A549 (cell line): ENCODE data around the gene PRDX2. TPM values are rescaled to one million over a fixed set of nuclear protein-coding genes. Genes with fewer than 3 reads are reported as not detected.

Experiments used
- ATAC-seq, 2 experiments: fragments of 200-7000 bp in 1 of 2; fragments of >200 bp in 1 of 2; cut with Nextera tagmentation in 1 of 2; cut with Tn5 transposase in 1 of 2; 3 replicates each; pipeline versions ENCODE4 v1.8.0 to v1.9.1; 2018 to 2020; ENCODE audit warnings: mild to moderate bottlenecking in 1 of 2, moderate library complexity in 1 of 2
- CTCF ChIA-PET: fragments of 300-600 bp; sonication (Branson Sonifier 250); formaldehyde crosslinking; extraction: SDS; loops from one replicate; lab custom pipeline; 2021; ENCODE audit warnings: antibody characterized with exemption, inconsistent platforms; lab: Yijun Ruan, JAX
- POLR2A ChIA-PET: fragments of 350-600 bp; formaldehyde crosslinking; extraction: SDS; loops from one replicate; lab custom pipeline; 2021; ENCODE audit warnings: antibody characterized with exemption, inconsistent platforms; lab: Yijun Ruan, JAX
- DNase-seq, 2 experiments: peaks; one replicate each; pipeline versions ENCODE4 v3.0.0 to v3.0.0-alpha.2; 2011 to 2016; ENCODE audit warnings: low read depth in 1 of 2, low spot score in 1 of 2
- FAIRE-seq: peaks from 2 replicates; lab custom pipeline; 2011; peaks lifted over from hg19 to GRCh38; lab: Jason Lieb, UNC
- H3K27ac ChIP-seq, 2 experiments: fragments of >200 bp; sonication (Bioruptor Twin); formaldehyde crosslinking; 3 replicates each; pipeline ENCODE4 v1.5.1; 2016 to 2017
- H3K4me1 ChIP-seq: fragments of >200 bp; sonication (Bioruptor Twin); formaldehyde crosslinking; 3 replicates; pipeline ENCODE4 v1.6.1; 2016
- H3K4me2 ChIP-seq: fragments of >200 bp; sonication (Bioruptor Twin); formaldehyde crosslinking; 3 replicates; pipeline ENCODE4 v1.6.1; 2016
- H3K4me3 ChIP-seq: fragments of >200 bp; sonication (Bioruptor Twin); formaldehyde crosslinking; 3 replicates; pipeline ENCODE4 v1.5.1; 2016
- H3K9me3 ChIP-seq: fragments of >200 bp; sonication (Bioruptor Twin); formaldehyde crosslinking; 3 replicates; pipeline ENCODE4 v1.6.1; 2016
- BCL3 ChIP-seq: fragments of >200 bp; sonication (Bioruptor Twin); formaldehyde crosslinking; IDR thresholded peaks from 3 replicates; pipeline ENCODE4 v1.6.1; 2016
- CBX2 ChIP-seq: fragments of 200-600 bp; sonication (generic); IDR thresholded peaks from 2 replicates; pipeline ENCODE4 v1.6.1; 2016; ENCODE audit warnings: low read depth, mild to moderate bottlenecking, borderline replicate concordance
- CHD2 ChIP-seq: fragments of 150-350 bp; IDR thresholded peaks from 2 replicates; pipeline ENCODE4 v1.6.1; 2014; ENCODE audit warnings: low read length; ENCODE audit not compliant: partially characterized antibody
- CHD4 ChIP-seq: fragments of 200-600 bp; sonication (generic); IDR thresholded peaks from 2 replicates; pipeline ENCODE4 v1.6.1; 2016; ENCODE audit warnings: antibody characterized with exemption, mild to moderate bottlenecking, borderline replicate concordance
- CTCF ChIP-seq: fragments of >200 bp; sonication (Bioruptor Twin); formaldehyde crosslinking; IDR thresholded peaks from 3 replicates; pipeline ENCODE4 v1.5.1; 2016
- EHMT2 ChIP-seq: fragments of 200-600 bp; sonication (generic); IDR thresholded peaks from 2 replicates; pipeline ENCODE4 v1.6.1; 2016; ENCODE audit warnings: antibody characterized with exemption, low read depth, mild to moderate bottlenecking, moderate library complexity
- FOSL2 ChIP-seq, 2 experiments: fragments of 450-650 bp in 1 of 2; fragments of >200 bp in 1 of 2; sonication (Bioruptor Twin) in 1 of 2; formaldehyde crosslinking; IDR thresholded peaks; 2 replicates each; pipeline versions ENCODE4 v1.5.0 to v1.6.1; 2016 to 2020; ENCODE audit warnings: mild to moderate bottlenecking in 1 of 2, moderate library complexity in 1 of 2
- GATA3 ChIP-seq: IDR thresholded peaks from 2 replicates; pipeline ENCODE4 v1.6.1; 2012; ENCODE audit warnings: borderline replicate concordance
- HDAC2 ChIP-seq: fragments of 200-600 bp; sonication (generic); IDR thresholded peaks from 2 replicates; pipeline ENCODE4 v1.6.1; 2016
- HMGXB4 ChIP-seq: fragments of 250-450 bp; sonication (Bioruptor Pico); IDR thresholded peaks from 2 replicates; pipeline ENCODE4 v1.5.0; 2021; ENCODE audit warnings: mild to moderate bottlenecking, moderate library complexity, borderline replicate concordance
- JUN ChIP-seq, 2 experiments: fragments of >200 bp; sonication (Bioruptor Twin); formaldehyde crosslinking; IDR thresholded peaks; 2 replicates in 1 of 2; 3 replicates in 1 of 2; pipeline ENCODE4 v1.6.1; 2016 to 2017
- MAFK ChIP-seq: fragments of 450-650 bp; IDR thresholded peaks from 2 replicates; pipeline ENCODE4 v1.6.1; 2014; ENCODE audit not compliant: partially characterized antibody
- MAX ChIP-seq: IDR thresholded peaks from 2 replicates; pipeline ENCODE4 v1.6.1; 2012
- NFE2L2 ChIP-seq: fragments of 150-350 bp; conservative IDR thresholded peaks from 2 replicates; pipeline ENCODE4 v1.6.1; 2014; ENCODE audit warnings: low read length
- POLR2A ChIP-seq: IDR thresholded peaks from 2 replicates; pipeline ENCODE4 v1.6.1; 2012; ENCODE audit warnings: mild to moderate bottlenecking, low read length
- RAD21 ChIP-seq, 2 experiments: fragments of >200 bp in 1 of 2; sonication (Bioruptor Twin) in 1 of 2; formaldehyde crosslinking in 1 of 2; IDR thresholded peaks in 1 of 2; conservative IDR thresholded peaks in 1 of 2; 2 replicates in 1 of 2; 3 replicates in 1 of 2; pipeline ENCODE4 v1.6.1; 2012 to 2018; ENCODE audit warnings: inconsistent platforms in 1 of 2
- RARB ChIP-seq: fragments of 250-450 bp; sonication (Bioruptor Pico); IDR thresholded peaks from 2 replicates; pipeline ENCODE4 v1.8.0; 2021; ENCODE audit warnings: mild to moderate bottlenecking, moderate library complexity
- SMC3 ChIP-seq: fragments of >200 bp; sonication (Bioruptor Twin); formaldehyde crosslinking; IDR thresholded peaks from 3 replicates; pipeline ENCODE4 v1.6.1; 2018; ENCODE audit warnings: inconsistent platforms
- SREBF2 ChIP-seq: fragments of 450-650 bp; IDR thresholded peaks from 2 replicates; pipeline ENCODE4 v1.6.1; 2014; ENCODE audit warnings: mild to moderate bottlenecking, moderate library complexity
- TFCP2L1 ChIP-seq: fragments of 250-450 bp; sonication (Bioruptor Pico); IDR thresholded peaks from 2 replicates; pipeline ENCODE4 v1.5.0; 2021; ENCODE audit warnings: mild to moderate bottlenecking
- TP53 ChIP-seq: fragments of 250-450 bp; sonication (Bioruptor Pico); IDR thresholded peaks from 2 replicates; pipeline ENCODE4 v1.5.0; 2021; ENCODE audit warnings: mild to moderate bottlenecking, moderate library complexity
- ZSCAN20 ChIP-seq: fragments of 250-450 bp; sonication (Bioruptor Pico); IDR thresholded peaks from 2 replicates; pipeline ENCODE4 v1.8.0; 2022; ENCODE audit warnings: mild to moderate bottlenecking, moderate library complexity
- WGBS: methylation state at CpG from one replicate; pipeline ENCODE4 v1.1.6; 2017; ENCODE audit errors: missing lambda C conversion rate; 5-methylcytosine and 5-hydroxymethylcytosine counted together
- polyA plus RNA-seq, 4 experiments: library from polyadenylated mRNA; depleted of rRNA in 3 of 4; stranded (reverse); fragments of >200 nt; fragmentation: RNase III in 1 of 4; extraction: RNeasy Plus Mini Kit Qiagen cat#74134 plus additional on column Dnase treatment in 1 of 4; gene quantifications; 2 replicates in 3 of 4; 3 replicates in 1 of 4; pipeline ENCODE4 v1.2.3, GENCODE V29; 2011 to 2017

Gene PRDX2
- polyA plus RNA-seq, 2 of the 4 experiments (the other 2 are of a cell fraction) = 0.57 to 0.84 TPM

- peaks cover 69% of the 10 kb centered on the region for H3K4me1 ChIP-seq
- POLR2A ChIA-PET = interaction anchor here (2.0 kb wide), 1 partner anchor 10 kb away, joined by 27 read pairs; the partner anchor contains the start of gene JUNB
- FAIRE-seq = no peak
- H3K4me2 ChIP-seq = peak overlapping the region; percentile 99
- peak overlapping the region; percentile 44 for H3K4me3 ChIP-seq
- H3K9me3 ChIP-seq = no peaks in the 10 kb centered on the region
- CTCF ChIA-PET = interaction anchor here (1.0 to 29.7 kb wide), 4 partner anchors 10 to 33 kb away, joined by 3 to 725 read pairs (median 14); partner anchors contain the start of genes BEST2, GET3, JUNB and RNASEH2A
- no peak for DNase-seq
- no peak for TF ChIP-seq NFE2L2
- TF ChIP-seq EHMT2 = no peak
- TF ChIP-seq SREBF2 = no peak
- no peak for TF ChIP-seq CHD4
- no peak for TF ChIP-seq HDAC2
- TF ChIP-seq TFCP2L1 (CRISPR knock-in tag) = no peak
- TF ChIP-seq GATA3 = no peak
- no peak for TF ChIP-seq ZSCAN20 (CRISPR knock-in tag)
- TF ChIP-seq POLR2A = no peak
- no peak for TF ChIP-seq CHD2
- no peak for TF ChIP-seq JUN (IDR thresholded peaks at IDR 0.05)
- no peak for ATAC-seq
- peak overlapping the region; percentile 96 to 99 for H3K27ac ChIP-seq
- WGBS = 5% methylated on average over 5 of the region's 12 CpGs
Measured at GRCh38 chr19:12782174-12782423, 19.5 kb downstream of the PRDX2 start.

- POLR2A ChIA-PET = interaction anchor here (2.7 to 3.9 kb wide), 2 partner anchors 9 to 14 kb away, joined by 24 to 122 read pairs; partner anchors contain the start of gene JUNB
- peak overlapping the region; percentile 91 to 99 for H3K27ac ChIP-seq
- TF ChIP-seq MAX = peak; percentile 18; the same call in 1 of the 2 replicates
- no peak for TF ChIP-seq SREBF2
- no peak for TF ChIP-seq TP53
- TF ChIP-seq SMC3 = no peak
- TF ChIP-seq RAD21 (conservative IDR thresholded peaks at IDR 0.05 in 1 of 2, IDR thresholded peaks at IDR 0.05 in 1 of 2) = no peak
- TF ChIP-seq, all 56 proteins: peak for 1
- Histone ChIP-seq H3K9me3 (no peaks in the 10 kb centered on the region), H3K4me3 (peak overlapping the region; percentile 55; the same call in 2 of the 3 replicates), H3K4me1 (peaks cover 50% of the 10 kb centered on the region), H3K4me2 (peak overlapping the region; percentile 86)
- FAIRE-seq (no peak), ATAC-seq (peak; percentile 3 to 12; a peak in 3 of 6 replicates), DNase-seq (peak in 1 of 2 experiments; percentile 62)
- 78% methylated on average over 10 of the region's 15 CpGs for WGBS
- CTCF ChIA-PET = interaction anchor here (1.4 to 29.7 kb wide), 5 partner anchors 8 to 104 kb away, joined by 3 to 901 read pairs (median 58); partner anchors contain the start of genes BEST2, GET3, JUNB and PRDX2
Measured at GRCh38 chr19:12779162-12779993, 22.2 kb downstream of the PRDX2 start.

- POLR2A ChIA-PET = interaction anchor here (0.6 to 3.9 kb wide), 3 partner anchors 10 to 1232 kb away, joined by 4 to 122 read pairs (median 24); partner anchors contain the start of gene JUNB
- H3K4me3 ChIP-seq = peak overlapping the region; percentile 55
- peak overlapping the region; percentile 86 for H3K4me2 ChIP-seq
- FAIRE-seq = no peak
- DNase-seq = no peak
- no peak for TF ChIP-seq SMC3
- no peak for TF ChIP-seq BCL3
- TF ChIP-seq HDAC2 = no peak
- TF ChIP-seq TP53 = no peak
- no peak for TF ChIP-seq MAFK
- TF ChIP-seq RARB (CRISPR knock-in tag) = no peak
- no peak for TF ChIP-seq CBX2
- no peak for TF ChIP-seq NFE2L2
- no peak for TF ChIP-seq JUN (IDR thresholded peaks at IDR 0.05)
- TF ChIP-seq HMGXB4 (CRISPR knock-in tag) = no peak
- TF ChIP-seq CTCF = no peak
- no peak for TF ChIP-seq FOSL2 (IDR thresholded peaks at IDR 0.05)
- no peak; the same call in 1 of the 2 replicates for TF ChIP-seq FOSL2 (CRISPR knock-in tag; IDR thresholded peaks at IDR 0.05)
- WGBS = 28% methylated on average over 4 of the region's 6 CpGs
- peak overlapping the region; percentile 91 to 99 for H3K27ac ChIP-seq
- no peak for ATAC-seq
- CTCF ChIA-PET = interaction anchor here (1.4 to 29.7 kb wide), 6 partner anchors 9 to 104 kb away, joined by 3 to 901 read pairs (median 32); partner anchors contain the start of genes BEST2, GET3, JUNB and PRDX2
- H3K9me3 ChIP-seq = no peaks in the 10 kb centered on the region
- H3K4me1 ChIP-seq = peaks cover 46% of the 10 kb centered on the region
Measured at GRCh38 chr19:12778905-12779161, 22.8 kb downstream of the PRDX2 start.
